Progenitor cell of endocrine pancreas (in vitro differentiated cells): ENCODE measurements around the gene DOK7. TPM values are rescaled to one million over a fixed set of nuclear protein-coding genes. Genes with fewer than 3 reads are reported as not detected.

Source experiments
- DNase-seq: peaks from one replicate; pipeline ENCODE4 v3.0.0; 2021; ENCODE audit warnings: low spot score; ENCODE audit not compliant: unreplicated experiment
- H3K27ac Mint-ChIP-seq: 2 replicates; pipeline ENCODE4 v1.8.0; 2021; ENCODE audit warnings: mild to moderate bottlenecking, moderate library complexity, mixed read lengths
- H3K27me3 Mint-ChIP-seq: 2 replicates; pipeline ENCODE4 v1.8.0; 2021; ENCODE audit warnings: mixed read lengths
- H3K36me3 Mint-ChIP-seq: 2 replicates; pipeline ENCODE4 v1.8.0; 2022; ENCODE audit warnings: mixed read lengths; ENCODE audit not compliant: insufficient read depth
- H3K4me1 Mint-ChIP-seq: 2 replicates; pipeline ENCODE4 v1.8.0; 2021; ENCODE audit warnings: low read depth, mixed read lengths
- H3K4me3 Mint-ChIP-seq: 2 replicates; pipeline ENCODE4 v1.8.0; 2021; ENCODE audit warnings: low read depth, mild to moderate bottlenecking, moderate library complexity, mixed read lengths
- H3K9me3 Mint-ChIP-seq: 2 replicates; pipeline ENCODE4 v1.8.0; 2021; ENCODE audit warnings: low read depth, mixed read lengths
- total RNA-seq: library from RNA; stranded (reverse); gene quantifications from 2 replicates; pipeline ENCODE4 v1.2.1, GENCODE V29; 2021
- TF ChIP-seq, protein P1 (sequence below): fragments of 200-600 bp; sonication (generic); IDR thresholded peaks from one replicate; pipeline ENCODE4 v1.5.0; 2021; ENCODE audit warnings: antibody characterized with exemption, mild to moderate bottlenecking; ENCODE audit not compliant: unreplicated experiment

DOK7 gene
- total RNA-seq, 1 donor from 2014 or later, result not detected

DNA sequence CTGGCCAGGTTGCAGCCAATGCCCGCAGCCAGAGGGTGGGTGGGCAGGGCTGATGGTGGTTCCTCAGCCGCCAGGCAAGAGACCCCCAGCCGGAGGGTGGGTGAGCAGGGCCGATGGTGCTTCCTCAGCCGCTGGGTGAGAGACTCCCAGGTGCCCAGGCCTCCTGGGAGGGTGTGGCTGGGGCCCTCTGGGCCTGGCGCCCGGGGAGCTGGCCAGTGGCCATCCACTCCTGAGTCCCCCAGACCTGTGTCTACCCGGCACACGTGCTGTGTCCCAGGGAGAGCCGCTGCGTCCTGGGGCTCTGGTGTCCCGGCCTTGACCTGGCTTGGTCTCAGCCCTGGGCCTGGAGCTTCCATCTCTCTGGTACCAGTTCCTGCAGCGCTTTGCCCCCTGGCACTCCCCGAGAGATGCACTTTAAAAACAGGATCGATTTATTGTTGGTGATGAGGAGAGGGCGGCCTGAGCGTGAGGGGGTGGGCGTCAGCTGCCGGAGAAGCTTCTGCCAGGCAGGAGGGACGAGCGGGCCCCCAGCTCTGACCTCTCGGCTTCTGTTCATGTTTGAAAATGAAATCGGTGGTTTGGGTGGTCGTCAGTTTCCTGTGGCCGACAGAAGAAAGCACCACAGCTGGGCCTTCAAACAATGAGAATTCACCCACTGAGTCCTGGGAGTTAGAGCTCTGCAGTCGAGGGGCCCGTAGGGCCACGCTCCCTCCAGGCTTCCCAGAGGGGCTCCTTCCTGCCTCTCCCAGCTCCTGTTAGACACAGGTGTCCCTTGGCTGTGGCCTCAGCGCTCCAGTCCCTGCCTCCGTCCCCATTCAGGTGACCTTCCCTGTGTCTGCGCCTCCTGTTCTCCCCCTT lies 6.5 kb downstream of the DOK7 start:
- TF ChIP-seq, protein P1, sequence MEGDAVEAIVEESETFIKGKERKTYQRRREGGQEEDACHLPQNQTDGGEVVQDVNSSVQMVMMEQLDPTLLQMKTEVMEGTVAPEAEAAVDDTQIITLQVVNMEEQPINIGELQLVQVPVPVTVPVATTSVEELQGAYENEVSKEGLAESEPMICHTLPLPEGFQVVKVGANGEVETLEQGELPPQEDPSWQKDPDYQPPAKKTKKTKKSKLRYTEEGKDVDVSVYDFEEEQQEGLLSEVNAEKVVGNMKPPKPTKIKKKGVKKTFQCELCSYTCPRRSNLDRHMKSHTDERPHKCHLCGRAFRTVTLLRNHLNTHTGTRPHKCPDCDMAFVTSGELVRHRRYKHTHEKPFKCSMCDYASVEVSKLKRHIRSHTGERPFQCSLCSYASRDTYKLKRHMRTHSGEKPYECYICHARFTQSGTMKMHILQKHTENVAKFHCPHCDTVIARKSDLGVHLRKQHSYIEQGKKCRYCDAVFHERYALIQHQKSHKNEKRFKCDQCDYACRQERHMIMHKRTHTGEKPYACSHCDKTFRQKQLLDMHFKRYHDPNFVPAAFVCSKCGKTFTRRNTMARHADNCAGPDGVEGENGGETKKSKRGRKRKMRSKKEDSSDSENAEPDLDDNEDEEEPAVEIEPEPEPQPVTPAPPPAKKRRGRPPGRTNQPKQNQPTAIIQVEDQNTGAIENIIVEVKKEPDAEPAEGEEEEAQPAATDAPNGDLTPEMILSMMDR, result no peak
- Mint-ChIP-seq H3K9me3 (no peaks in the 10 kb centered on the region), H3K4me3 (no peak overlapping the region), H3K27me3 (peaks cover 37% of the 10 kb centered on the region), H3K27ac (no peak overlapping the region), H3K4me1 (no peaks in the 10 kb centered on the region), H3K36me3 (no peaks in the 10 kb centered on the region)
- no peak for DNase-seq

DNA sequence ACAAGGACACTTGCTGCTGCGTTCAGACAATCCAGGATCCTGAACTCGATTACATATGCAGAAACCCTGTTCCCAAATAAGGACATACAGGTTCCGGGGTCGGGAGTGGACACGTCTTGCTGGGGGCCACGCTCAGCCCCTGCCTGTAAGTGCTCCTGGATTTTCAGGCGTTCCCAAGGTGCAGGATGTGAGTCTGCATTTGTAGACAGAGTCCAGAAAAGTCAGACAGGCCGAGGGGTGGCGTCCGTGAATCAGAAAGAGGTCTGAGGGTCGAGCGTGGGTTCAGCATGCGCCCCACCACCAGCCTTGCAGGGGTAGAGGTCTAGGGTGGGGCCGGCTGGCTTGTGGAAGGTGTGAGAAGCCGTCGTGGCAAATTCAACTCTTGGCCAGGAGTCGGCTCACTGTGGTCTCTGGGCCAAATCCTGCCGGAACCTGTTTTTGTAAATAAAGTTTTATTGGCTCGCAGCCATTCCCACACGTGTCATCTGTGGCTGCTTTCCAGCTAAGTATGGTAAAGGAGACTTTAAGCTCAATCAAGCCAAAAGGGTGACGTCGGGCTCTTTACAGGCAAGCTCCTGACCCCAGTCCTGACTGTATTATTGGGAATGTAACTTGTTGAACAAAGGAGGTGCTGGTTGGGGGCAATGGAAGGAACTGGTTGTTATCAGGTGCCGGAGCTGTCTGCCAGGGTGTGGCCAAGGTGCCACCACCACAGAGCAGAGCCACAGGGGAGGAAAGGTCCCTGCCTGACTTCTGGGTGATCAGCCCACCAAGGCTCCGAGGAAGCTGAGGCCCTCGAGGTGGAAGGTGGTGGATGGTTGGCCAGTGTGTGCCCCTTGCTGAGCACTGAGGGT lies 7.4 kb downstream of the DOK7 start:
- no peaks in the 10 kb centered on the region for H3K36me3 Mint-ChIP-seq
- H3K9me3 Mint-ChIP-seq, result no peaks in the 10 kb centered on the region
- no peak overlapping the region for H3K27ac Mint-ChIP-seq
- no peak overlapping the region for H3K4me3 Mint-ChIP-seq
- TF ChIP-seq, protein P1, result no peak
- peaks cover 34% of the 10 kb centered on the region for H3K27me3 Mint-ChIP-seq
- H3K4me1 Mint-ChIP-seq, result no peaks in the 10 kb centered on the region
- no peak for DNase-seq

DNA sequence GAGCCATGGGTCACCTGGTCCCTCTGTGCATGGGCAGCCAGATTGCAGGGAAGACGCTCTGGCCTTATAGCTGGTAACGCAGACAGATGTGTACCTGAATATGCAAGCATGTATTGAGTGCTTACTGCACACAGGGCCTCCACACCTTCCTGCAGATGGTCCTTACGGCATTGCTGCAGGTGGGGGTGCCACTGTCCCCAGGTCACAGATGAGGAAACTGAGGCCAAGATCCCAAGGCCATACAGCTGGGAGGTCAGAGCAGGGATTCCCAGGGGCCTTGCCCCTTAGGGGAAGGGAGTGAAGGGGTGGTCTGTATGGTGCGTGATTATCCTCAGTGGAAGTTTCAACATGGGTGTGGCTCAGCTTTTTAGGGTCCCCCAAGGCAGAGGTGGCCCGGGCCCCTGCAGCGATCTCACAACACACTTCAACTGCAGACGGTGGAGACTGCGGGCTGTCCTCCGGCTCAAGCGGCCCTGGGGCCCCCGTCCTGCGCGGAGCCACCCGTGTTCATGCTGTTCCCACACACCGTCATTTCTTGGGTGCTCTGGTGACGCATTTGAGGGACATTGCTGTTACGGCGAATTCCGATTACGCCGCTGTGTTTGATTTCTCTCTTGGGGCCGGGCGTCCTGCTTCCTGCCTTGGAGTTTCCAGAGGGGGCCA lies 8.1 kb downstream of the DOK7 start:
- Mint-ChIP-seq H3K4me1 (no peaks in the 10 kb centered on the region), H3K27me3 (peaks cover 33% of the 10 kb centered on the region), H3K36me3 (no peaks in the 10 kb centered on the region), H3K27ac (no peak overlapping the region), H3K4me3 (no peak overlapping the region), H3K9me3 (no peaks in the 10 kb centered on the region)
- TF ChIP-seq, protein P1, result no peak
- no peak for DNase-seq

DNA sequence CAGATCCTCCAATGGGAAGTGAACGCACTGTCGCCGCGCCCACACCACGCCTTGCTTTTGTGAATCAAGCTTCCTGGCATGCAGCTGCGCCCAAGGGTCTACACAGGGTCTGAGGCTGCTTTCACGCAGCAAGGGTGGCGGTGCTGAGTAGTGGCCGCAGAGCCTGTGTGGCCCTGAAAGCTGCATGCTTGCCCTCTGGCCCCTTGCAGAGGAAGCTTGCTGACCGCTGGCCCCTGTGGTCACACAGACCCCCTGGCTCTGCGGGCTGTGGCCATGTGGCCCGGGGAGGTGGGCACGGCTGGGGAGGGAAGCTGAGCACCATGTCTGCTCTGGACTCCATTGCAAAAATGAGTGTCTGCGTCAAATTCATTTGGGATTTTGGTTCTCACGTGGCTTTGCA lies 8.8 kb downstream of the DOK7 start:
- no peak overlapping the region for H3K4me3 Mint-ChIP-seq
- H3K27ac Mint-ChIP-seq, result no peak overlapping the region
- peaks cover 32% of the 10 kb centered on the region for H3K27me3 Mint-ChIP-seq
- TF ChIP-seq, protein P1, result no peak
- H3K4me1 Mint-ChIP-seq, result no peaks in the 10 kb centered on the region
- H3K36me3 Mint-ChIP-seq, result no peaks in the 10 kb centered on the region
- no peaks in the 10 kb centered on the region for H3K9me3 Mint-ChIP-seq
- no peak for DNase-seq
